GM19239 (cell line): Measurements from ENCODE around the gene FABP1.

Source experiments
- DNase-seq: peaks from one replicate; pipeline ENCODE4 v3.0.0; 2011; ENCODE audit warnings: low spot score; ENCODE audit not compliant: insufficient read length
- FAIRE-seq: peaks from 2 replicates; lab custom pipeline; 2011; peaks lifted over from hg19 to GRCh38; lab: Jason Lieb, UNC

The FABP1 gene

DNA sequence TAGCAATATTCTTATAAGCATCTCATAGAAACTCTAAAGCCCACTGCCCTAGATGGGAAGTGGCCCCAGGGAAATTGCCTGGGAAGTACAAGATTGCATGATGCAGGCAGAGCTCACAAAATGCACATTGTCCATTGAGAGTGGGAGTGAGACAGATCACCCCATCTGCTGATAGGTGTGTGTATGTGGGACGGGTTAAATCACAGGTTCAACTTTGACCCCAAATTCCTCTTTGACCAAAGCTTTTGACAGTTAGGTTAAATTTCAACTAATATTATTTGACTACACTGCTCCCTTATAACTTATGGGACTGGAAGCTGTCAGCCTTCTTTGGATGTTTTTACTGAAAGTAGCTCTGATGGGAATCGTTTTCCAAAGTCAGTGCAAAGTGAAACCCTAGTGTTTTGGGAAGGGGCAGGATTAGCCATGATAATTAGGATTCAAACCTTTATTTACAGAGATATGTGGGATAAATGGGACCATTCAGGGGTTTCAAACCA, 11.4 kb upstream of the FABP1 start:
- no peak for DNase-seq
- no peak for FAIRE-seq

DNA sequence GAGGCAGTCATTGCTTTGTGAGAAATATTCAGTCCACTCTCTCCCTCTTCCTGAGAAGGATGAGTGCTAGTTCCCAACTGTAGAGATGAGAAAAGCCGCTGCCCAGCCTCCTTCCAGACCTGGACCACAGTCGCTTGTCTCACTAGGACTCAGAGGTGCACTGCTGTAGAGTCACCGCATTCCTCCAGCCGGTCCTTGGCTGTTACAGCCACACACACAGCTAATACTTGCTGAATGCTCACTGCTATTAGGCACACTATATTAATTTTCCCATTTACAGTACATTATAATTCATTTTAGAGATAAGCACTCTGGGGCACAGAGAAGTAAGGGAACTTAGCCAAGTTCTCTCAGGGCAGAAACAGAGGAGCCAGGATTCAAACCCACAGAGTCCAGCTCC, 10.0 kb upstream of the FABP1 start:
- FAIRE-seq = no peak
- no peak for DNase-seq

DNA sequence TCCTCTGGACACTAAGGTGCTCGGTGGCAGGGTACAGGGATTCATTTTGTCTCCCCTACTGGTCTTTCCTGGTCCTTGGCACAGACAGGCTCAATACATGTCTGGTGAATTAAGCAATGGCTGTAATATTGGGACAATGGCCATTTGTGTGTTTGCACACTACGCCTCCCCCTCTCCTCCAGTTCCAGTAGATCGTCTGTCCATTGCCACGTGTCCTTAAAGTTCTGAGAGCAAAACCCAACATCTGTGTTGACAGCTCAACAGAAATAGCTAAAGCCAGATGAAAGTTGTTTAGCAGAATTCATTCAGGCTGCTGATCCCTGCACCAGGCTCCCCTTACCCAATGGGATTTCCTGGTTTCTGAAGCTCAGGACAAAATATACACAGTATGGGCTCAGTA, 9.0 kb upstream of the FABP1 start:
- no peak for FAIRE-seq

DNA sequence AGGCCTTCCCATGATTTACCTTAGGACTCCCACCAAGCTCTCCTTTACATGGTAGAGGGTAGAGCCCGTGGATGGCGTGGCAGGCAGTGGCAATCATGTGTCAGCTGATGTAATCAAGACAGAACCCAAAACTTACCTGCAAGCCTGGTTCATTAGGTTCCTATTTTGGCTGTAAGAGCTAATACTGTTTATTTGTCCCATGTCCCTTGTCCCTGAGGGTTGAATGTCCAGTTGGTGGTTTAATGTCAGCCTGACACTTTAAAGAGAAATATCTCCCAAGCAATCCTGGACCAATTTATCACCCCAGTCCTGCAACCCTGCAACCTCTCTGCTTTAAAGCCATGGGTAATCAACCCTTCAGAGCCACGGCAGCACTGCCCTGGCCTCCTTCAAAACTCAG, 6.0 kb upstream of the FABP1 start:
- no peak for FAIRE-seq
- no peak for DNase-seq

More for the DNA sequence above, 9.0 kb upstream of the FABP1 start:
- DNase-seq = no peak

GRCh38 chr2:88131999-88132368, 4.1 kb upstream of the FABP1 start:
- no peak for FAIRE-seq
- no peak for DNase-seq

- FAIRE-seq (no peak), DNase-seq (no peak)
Observed at GRCh38 chr2:88131201-88131998, 3.5 kb upstream of the FABP1 start.

GRCh38 chr2:88129313-88129959, 1.6 kb upstream of the FABP1 start:
- DNase-seq (no peak), FAIRE-seq (no peak)

- no peak for FAIRE-seq
- no peak for DNase-seq
Observed at GRCh38 chr2:88128654-88129312, 921 bp upstream of the FABP1 start.

DNA sequence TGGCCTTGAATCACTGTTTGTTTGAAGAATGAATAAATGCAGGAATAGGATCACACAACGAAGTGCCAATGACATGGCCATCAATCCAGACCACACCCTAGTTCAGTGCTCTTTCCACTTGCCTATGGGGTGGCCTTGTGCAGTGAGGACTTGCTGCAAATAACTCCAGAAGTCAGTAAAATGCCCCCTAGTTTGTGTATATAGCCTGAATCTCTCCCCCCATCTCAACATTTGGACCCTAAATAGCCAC, 299 bp downstream of the FABP1 start:
- FAIRE-seq (no peak), DNase-seq (no peak)

DNA sequence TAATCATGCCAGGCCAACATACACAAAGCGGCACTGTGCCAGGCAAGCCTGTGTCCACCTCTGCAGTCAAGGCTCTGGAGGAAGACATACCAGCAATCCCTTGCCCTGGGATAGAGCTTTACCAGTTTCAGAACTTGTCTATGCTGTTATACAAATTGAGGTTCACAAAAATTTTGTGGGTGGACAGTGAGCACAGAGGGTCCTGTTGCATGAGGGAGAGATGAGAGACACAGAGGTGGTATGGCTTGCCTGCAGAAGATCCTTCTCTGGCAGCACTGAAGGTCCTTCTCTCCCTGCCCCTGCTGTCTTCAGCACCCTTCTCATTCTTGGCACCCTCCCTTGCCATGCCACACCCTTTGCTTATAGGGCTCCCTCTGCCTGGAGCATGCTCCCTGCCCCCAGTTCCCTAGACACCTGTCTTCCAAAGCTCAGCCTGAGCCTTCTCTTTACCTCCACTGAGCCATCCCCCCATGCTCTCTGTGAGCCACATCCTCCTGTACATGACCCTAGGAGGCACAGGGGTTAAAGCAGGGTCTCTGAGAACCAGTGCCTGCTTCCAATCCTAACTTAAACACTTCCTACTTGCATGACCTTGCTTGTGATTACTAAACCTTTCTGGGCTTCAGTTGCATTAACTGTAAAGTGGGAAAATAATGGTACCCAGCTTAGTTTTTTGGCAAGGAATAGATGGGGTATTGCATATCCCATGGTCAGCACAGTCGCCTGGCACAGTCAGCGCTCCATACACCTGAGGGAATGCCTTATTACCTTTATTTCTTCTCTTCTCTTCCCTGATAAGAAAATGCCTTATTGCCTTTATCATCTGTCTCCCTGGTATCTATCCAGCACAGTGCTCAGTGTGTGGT, 857 bp downstream of the FABP1 start:
- FAIRE-seq (no peak), DNase-seq (no peak)

DNA sequence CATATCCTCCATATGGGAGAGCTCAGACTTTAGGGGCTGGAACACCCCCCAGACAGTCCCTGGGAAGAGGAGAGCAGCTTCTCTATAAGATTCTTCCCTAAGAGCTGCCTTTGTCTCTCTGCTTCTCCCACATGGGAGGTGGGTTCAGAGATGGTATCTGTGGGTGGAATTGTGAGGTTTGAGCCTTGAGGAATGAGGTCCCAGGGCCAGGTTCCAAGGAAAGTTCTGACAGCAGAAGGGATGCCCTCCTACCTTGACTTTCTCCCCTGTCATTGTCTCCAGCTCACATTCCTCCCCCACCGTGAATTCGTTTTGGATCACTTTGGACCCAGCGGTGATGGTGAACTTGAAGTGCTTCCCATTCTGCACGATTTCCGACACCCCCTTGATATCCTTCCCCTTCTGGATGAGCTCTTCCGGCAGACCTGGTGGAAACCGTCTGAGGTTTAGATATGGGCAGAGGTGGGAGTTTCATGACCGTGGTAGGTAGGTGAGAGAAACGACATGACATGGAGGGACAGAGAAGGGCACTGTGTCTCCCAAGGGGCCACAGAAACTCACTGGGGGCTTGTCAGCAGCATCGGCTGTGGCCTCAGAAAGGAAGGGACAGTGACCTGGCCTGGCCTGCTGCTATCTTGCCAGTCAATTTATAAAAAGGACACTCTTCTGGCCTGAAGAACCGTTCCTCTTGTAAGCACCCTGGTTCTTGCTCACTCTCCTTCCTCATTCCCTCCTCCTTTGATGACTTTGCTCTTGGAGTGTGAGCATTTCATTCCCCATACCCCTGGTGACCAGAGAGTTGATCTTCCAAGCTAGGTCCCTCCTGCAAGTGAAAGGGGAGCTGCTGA, 1.7 kb downstream of the FABP1 start:
- FAIRE-seq (no peak), DNase-seq (no peak)

DNA sequence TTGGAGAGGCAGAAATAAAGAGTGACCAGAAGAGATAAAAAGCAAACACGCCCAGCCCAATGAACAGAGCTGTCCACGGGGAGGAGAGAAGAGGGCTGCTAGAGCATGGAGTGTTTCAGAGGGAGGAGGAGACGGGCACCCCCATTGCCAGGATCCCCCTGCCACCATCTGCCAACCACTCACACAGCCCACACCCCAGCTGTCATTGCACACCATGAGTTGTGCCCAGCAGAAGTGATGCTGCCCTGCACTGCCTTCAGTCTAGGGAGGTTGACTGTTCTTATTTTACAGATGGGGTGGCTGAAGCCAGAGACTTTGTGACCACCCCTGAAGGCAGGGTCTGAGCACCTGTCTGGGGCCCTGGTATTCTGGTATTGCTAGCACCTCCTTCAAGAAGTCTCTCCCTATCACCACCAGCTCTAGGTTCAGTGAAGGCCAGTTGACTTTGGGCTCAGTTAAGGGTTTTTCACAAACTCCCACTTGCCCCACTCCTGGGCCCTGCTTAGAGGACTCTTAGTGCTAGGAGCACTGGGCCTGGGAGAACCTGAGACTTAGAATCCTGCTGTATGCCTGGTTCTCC, 2.4 kb downstream of the FABP1 start:
- DNase-seq = no peak
- no peak for FAIRE-seq

- FAIRE-seq (no peak), DNase-seq (no peak)
Observed at GRCh38 chr2:88123975-88124917, 3.6 kb downstream of the FABP1 start.

DNA sequence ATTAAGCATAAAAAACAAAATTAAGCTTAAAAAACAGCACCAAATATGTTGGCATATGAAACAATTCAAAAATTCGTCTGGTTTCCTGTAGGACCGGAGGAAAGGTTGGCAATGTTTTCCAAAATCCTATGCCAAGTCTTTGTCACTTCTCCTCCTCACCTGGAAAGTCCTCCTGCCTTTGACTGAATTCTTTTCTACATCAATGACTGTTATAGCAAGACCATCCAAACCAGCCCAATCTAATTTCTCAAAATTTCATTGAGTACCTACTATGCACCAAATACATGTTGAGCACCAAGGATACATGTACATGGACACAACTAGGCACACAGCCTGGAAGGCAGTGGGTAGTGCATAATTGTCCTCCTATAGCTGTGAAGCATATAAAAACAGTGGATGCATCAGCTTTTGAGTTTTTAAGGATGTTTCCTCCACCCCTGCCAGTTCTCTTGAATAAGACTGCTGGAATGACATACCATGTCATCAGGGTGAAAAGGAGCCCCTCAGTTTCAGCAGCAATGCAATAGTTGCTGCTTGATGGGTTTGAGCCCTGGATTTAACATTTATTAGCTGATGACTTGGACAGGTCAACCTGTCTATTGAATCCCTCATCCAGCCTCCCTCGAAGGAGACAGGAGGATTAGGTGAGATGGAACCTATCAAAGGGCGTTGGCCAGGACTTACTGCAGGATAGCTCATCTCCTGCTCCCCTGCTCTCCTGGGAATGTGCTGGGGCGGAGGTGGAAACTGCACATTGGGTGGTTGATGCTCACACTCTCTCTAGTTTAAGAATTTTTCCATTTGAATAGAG, 4.5 kb downstream of the FABP1 start:
- FAIRE-seq = no peak
- no peak for DNase-seq

GRCh38 chr2:88122141-88122884, 5.5 kb downstream of the FABP1 start:
- DNase-seq (no peak), FAIRE-seq (no peak)

GRCh38 chr2:88121678-88122077, 6.2 kb downstream of the FABP1 start:
- DNase-seq (no peak), FAIRE-seq (no peak)

- FAIRE-seq (no peak), DNase-seq (no peak)
Observed at GRCh38 chr2:88117973-88118372, 9.9 kb downstream of the FABP1 start.
